HL-60 (cell line): Measurements from ENCODE around the gene JAG1.

Source experiments
- DNase-seq, 2 experiments: peaks; one replicate each; pipeline ENCODE4 v3.0.0-alpha.2; 2010 to 2020; ENCODE audit warnings: low read depth in 1 of 2, low spot score in 1 of 2
- H3K27ac ChIP-seq: fragments of 250-450 bp; sonication (Bioruptor Pico); replicated peaks from 2 replicates; pipeline ENCODE4 v1.5.1; 2020; ENCODE audit warnings: mild to moderate bottlenecking, moderate library complexity
- H3K27me3 ChIP-seq: fragments of 250-450 bp; sonication (Bioruptor Pico); 2 replicates; pipeline ENCODE4 v1.5.1; 2021; ENCODE audit warnings: mild to moderate bottlenecking, moderate library complexity; ENCODE audit not compliant: insufficient read depth, poor library complexity, severe bottlenecking
- H3K4me3 ChIP-seq: replicated peaks from 2 replicates; pipeline ENCODE4 v1.5.1; 2011; ENCODE audit warnings: mild to moderate bottlenecking, control low read depth, low read length; ENCODE audit not compliant: insufficient read depth
- GABPA ChIP-seq: IDR thresholded peaks from 2 replicates; pipeline ENCODE4 v1.6.1; 2012; ENCODE audit warnings: low read depth
- POLR2AphosphoS5 ChIP-seq: IDR thresholded peaks from 2 replicates; pipeline ENCODE4 v1.6.1; 2012; ENCODE audit warnings: low read depth
- SPI1 ChIP-seq: IDR thresholded peaks from 2 replicates; pipeline ENCODE4 v1.6.1; 2012; ENCODE audit warnings: low read depth, mild to moderate bottlenecking, borderline replicate concordance
- TF ChIP-seq, protein P1 (sequence below): IDR thresholded peaks from 2 replicates; pipeline ENCODE4 v1.6.1; 2012; ENCODE audit warnings: low read depth; ENCODE audit not compliant: insufficient replicate concordance
- TF ChIP-seq, protein P2 (sequence below): IDR thresholded peaks from one replicate; pipeline ENCODE4 v1.5.1; 2011; ENCODE audit warnings: low read length, control low read depth, inconsistent platforms; ENCODE audit not compliant: insufficient read depth

Gene JAG1

GRCh38 chr20:10686356-10687133 is 12.7 kb upstream of the JAG1 start:
- TF ChIP-seq SPI1 = no peak
- TF ChIP-seq, protein P1, sequence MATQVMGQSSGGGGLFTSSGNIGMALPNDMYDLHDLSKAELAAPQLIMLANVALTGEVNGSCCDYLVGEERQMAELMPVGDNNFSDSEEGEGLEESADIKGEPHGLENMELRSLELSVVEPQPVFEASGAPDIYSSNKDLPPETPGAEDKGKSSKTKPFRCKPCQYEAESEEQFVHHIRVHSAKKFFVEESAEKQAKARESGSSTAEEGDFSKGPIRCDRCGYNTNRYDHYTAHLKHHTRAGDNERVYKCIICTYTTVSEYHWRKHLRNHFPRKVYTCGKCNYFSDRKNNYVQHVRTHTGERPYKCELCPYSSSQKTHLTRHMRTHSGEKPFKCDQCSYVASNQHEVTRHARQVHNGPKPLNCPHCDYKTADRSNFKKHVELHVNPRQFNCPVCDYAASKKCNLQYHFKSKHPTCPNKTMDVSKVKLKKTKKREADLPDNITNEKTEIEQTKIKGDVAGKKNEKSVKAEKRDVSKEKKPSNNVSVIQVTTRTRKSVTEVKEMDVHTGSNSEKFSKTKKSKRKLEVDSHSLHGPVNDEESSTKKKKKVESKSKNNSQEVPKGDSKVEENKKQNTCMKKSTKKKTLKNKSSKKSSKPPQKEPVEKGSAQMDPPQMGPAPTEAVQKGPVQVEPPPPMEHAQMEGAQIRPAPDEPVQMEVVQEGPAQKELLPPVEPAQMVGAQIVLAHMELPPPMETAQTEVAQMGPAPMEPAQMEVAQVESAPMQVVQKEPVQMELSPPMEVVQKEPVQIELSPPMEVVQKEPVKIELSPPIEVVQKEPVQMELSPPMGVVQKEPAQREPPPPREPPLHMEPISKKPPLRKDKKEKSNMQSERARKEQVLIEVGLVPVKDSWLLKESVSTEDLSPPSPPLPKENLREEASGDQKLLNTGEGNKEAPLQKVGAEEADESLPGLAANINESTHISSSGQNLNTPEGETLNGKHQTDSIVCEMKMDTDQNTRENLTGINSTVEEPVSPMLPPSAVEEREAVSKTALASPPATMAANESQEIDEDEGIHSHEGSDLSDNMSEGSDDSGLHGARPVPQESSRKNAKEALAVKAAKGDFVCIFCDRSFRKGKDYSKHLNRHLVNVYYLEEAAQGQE = no peak
- H3K4me3 ChIP-seq = no peak overlapping the region
- no peaks in the 10 kb centered on the region for H3K27me3 ChIP-seq
- no peak for DNase-seq
- H3K27ac ChIP-seq = no peak overlapping the region

GRCh38 chr20:10683537-10683936 is 9.7 kb upstream of the JAG1 start:
- Histone ChIP-seq H3K27ac (no peak overlapping the region), H3K4me3 (no peak overlapping the region), H3K27me3 (no peaks in the 10 kb centered on the region)
- no peak for DNase-seq
- no peak for TF ChIP-seq POLR2AphosphoS5
- TF ChIP-seq, protein P1 = no peak
- no peak for TF ChIP-seq SPI1
- TF ChIP-seq, protein P2, sequence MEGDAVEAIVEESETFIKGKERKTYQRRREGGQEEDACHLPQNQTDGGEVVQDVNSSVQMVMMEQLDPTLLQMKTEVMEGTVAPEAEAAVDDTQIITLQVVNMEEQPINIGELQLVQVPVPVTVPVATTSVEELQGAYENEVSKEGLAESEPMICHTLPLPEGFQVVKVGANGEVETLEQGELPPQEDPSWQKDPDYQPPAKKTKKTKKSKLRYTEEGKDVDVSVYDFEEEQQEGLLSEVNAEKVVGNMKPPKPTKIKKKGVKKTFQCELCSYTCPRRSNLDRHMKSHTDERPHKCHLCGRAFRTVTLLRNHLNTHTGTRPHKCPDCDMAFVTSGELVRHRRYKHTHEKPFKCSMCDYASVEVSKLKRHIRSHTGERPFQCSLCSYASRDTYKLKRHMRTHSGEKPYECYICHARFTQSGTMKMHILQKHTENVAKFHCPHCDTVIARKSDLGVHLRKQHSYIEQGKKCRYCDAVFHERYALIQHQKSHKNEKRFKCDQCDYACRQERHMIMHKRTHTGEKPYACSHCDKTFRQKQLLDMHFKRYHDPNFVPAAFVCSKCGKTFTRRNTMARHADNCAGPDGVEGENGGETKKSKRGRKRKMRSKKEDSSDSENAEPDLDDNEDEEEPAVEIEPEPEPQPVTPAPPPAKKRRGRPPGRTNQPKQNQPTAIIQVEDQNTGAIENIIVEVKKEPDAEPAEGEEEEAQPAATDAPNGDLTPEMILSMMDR = no peak
- no peak for TF ChIP-seq GABPA

- no peak for DNase-seq
- TF ChIP-seq GABPA = no peak
- no peak for TF ChIP-seq POLR2AphosphoS5
- TF ChIP-seq, protein P2 = no peak
- TF ChIP-seq, protein P1 = no peak
- TF ChIP-seq SPI1 = no peak
- H3K27ac ChIP-seq = no peak overlapping the region
- H3K27me3 ChIP-seq = no peaks in the 10 kb centered on the region
- no peak overlapping the region for H3K4me3 ChIP-seq
Observed at GRCh38 chr20:10682939-10683338, 9.1 kb upstream of the JAG1 start.
